Osteoblast (primary cell): ENCODE measurements around the gene FOXJ2. TPM values are rescaled to one million over a fixed set of nuclear protein-coding genes. Genes with fewer than 3 reads are reported as not detected.

Experiments used
- DNase-seq: peaks from one replicate; pipeline ENCODE4 v3.0.0; 2011; ENCODE audit warnings: low spot score, mixed read lengths; ENCODE audit not compliant: insufficient read length; ENCODE audit errors: missing footprints
- H2AFZ ChIP-seq: 2 replicates; pipeline ENCODE4 v1.6.0; 2011; ENCODE audit warnings: mild to moderate bottlenecking, low read length
- H3K27ac ChIP-seq: 2 replicates; pipeline ENCODE4 v1.5.1; 2011; ENCODE audit warnings: mild to moderate bottlenecking, low read depth, low read length, moderate library complexity
- H3K27me3 ChIP-seq: 2 replicates; pipeline ENCODE4 v1.6.0; 2012; ENCODE audit warnings: mild to moderate bottlenecking, control low read depth, inconsistent platforms, low read length, moderate library complexity; ENCODE audit not compliant: insufficient read depth
- H3K36me3 ChIP-seq: 2 replicates; pipeline ENCODE4 v1.5.1; 2011; ENCODE audit warnings: mild to moderate bottlenecking, low read length, control low read depth, moderate library complexity; ENCODE audit not compliant: insufficient read depth
- H3K4me1 ChIP-seq: 2 replicates; pipeline ENCODE4 v1.5.1; 2011; ENCODE audit warnings: mild to moderate bottlenecking, low read length, control low read depth, moderate library complexity; ENCODE audit not compliant: insufficient read depth
- H3K4me2 ChIP-seq: 2 replicates; pipeline ENCODE4 v1.6.0; 2011; ENCODE audit warnings: mild to moderate bottlenecking, low read length; ENCODE audit not compliant: insufficient read depth
- H3K4me3 ChIP-seq: fragments of 200-600 bp; sonication (generic); 3 replicates; pipeline ENCODE4 v1.5.1; 2012; ENCODE audit warnings: mild to moderate bottlenecking, low read length, inconsistent platforms; ENCODE audit not compliant: insufficient read depth
- H3K79me2 ChIP-seq: 2 replicates; pipeline ENCODE4 v1.6.0; 2012; ENCODE audit warnings: mild to moderate bottlenecking, low read length, control low read depth, inconsistent platforms; ENCODE audit not compliant: insufficient read depth
- H3K9me3 ChIP-seq: 2 replicates; pipeline ENCODE4 v1.5.1; 2011; ENCODE audit warnings: low read depth, low read length, control low read depth
- H4K20me1 ChIP-seq: 2 replicates; pipeline ENCODE4 v1.6.0; 2012; ENCODE audit warnings: mild to moderate bottlenecking, low read length, control low read depth; ENCODE audit not compliant: insufficient read depth
- CTCF ChIP-seq: IDR thresholded peaks from 2 replicates; pipeline ENCODE4 v1.5.1; 2011; ENCODE audit warnings: mild to moderate bottlenecking, low read depth, low read length, moderate library complexity; ENCODE audit errors: extremely low read depth
- total RNA-seq: library from RNA; depleted of rRNA; stranded (reverse); fragments of >200 nt; gene quantifications from 2 replicates; pipeline ENCODE4 v1.2.3, GENCODE V29; 2012

FOXJ2 gene
- total RNA-seq, 1 donor = 10.5 TPM

- no peak for TF ChIP-seq CTCF
- Histone ChIP-seq H3K79me2 (no peaks in the 10 kb centered on the region), H3K9me3 (no peaks in the 10 kb centered on the region), H3K36me3 (peaks cover 80% of the 10 kb centered on the region), H3K4me1 (no peaks in the 10 kb centered on the region), H3K4me2 (no peak overlapping the region), H4K20me1 (no peaks in the 10 kb centered on the region), H2AFZ (no peak overlapping the region), H3K27ac (no peak overlapping the region), H3K27me3 (no peaks in the 10 kb centered on the region), H3K4me3 (no peak overlapping the region)
- no peak for DNase-seq
Measured at GRCh38 chr12:8050600-8051250, 18.2 kb downstream of the FOXJ2 start.

GRCh38 chr12:8052679-8053078 lies 20.2 kb downstream of the FOXJ2 start:
- DNase-seq = no peak
- no peak overlapping the region for H2AFZ ChIP-seq
- no peaks in the 10 kb centered on the region for H3K9me3 ChIP-seq
- no peak overlapping the region for H3K4me2 ChIP-seq
- H3K36me3 ChIP-seq = peaks cover 64% of the 10 kb centered on the region
- TF ChIP-seq CTCF = no peak
- H3K4me3 ChIP-seq = no peak overlapping the region
- H3K79me2 ChIP-seq = no peaks in the 10 kb centered on the region
- no peaks in the 10 kb centered on the region for H3K4me1 ChIP-seq
- no peak overlapping the region for H3K27ac ChIP-seq
- H4K20me1 ChIP-seq = no peaks in the 10 kb centered on the region
- no peaks in the 10 kb centered on the region for H3K27me3 ChIP-seq

GRCh38 chr12:8054816-8055215 lies 22.3 kb downstream of the FOXJ2 start:
- Histone ChIP-seq H3K27me3 (no peaks in the 10 kb centered on the region), H3K4me1 (no peaks in the 10 kb centered on the region), H3K36me3 (peaks cover 42% of the 10 kb centered on the region), H3K79me2 (no peaks in the 10 kb centered on the region), H2AFZ (no peak overlapping the region), H3K9me3 (no peaks in the 10 kb centered on the region), H4K20me1 (no peaks in the 10 kb centered on the region), H3K4me3 (no peak overlapping the region), H3K4me2 (no peak overlapping the region), H3K27ac (no peak overlapping the region)
- no peak for DNase-seq
- no peak for TF ChIP-seq CTCF

GRCh38 chr12:8057306-8057705 lies 24.8 kb downstream of the FOXJ2 start:
- no peak overlapping the region for H3K4me3 ChIP-seq
- DNase-seq = no peak
- H3K4me1 ChIP-seq = no peaks in the 10 kb centered on the region
- no peak overlapping the region for H3K27ac ChIP-seq
- H3K36me3 ChIP-seq = peaks cover 31% of the 10 kb centered on the region
- no peaks in the 10 kb centered on the region for H3K27me3 ChIP-seq
- H3K4me2 ChIP-seq = no peak overlapping the region
- H3K79me2 ChIP-seq = no peaks in the 10 kb centered on the region
- TF ChIP-seq CTCF = no peak
- H2AFZ ChIP-seq = no peak overlapping the region
- H4K20me1 ChIP-seq = no peaks in the 10 kb centered on the region
- no peaks in the 10 kb centered on the region for H3K9me3 ChIP-seq
